Parietal lobe (tissue), 2 donors: ENCODE measurements around the gene LILRB5. TPM values are rescaled to one million over a fixed set of nuclear protein-coding genes. Genes with fewer than 3 reads are reported as not detected.

Experiments used
- small RNA-seq: library from RNA; depleted of rRNA; stranded (forward); fragments of <200 nt; gene quantifications from one replicate; pipeline ENCODE3, GENCODE V24; 2014; ENCODE audit warnings: low replicate concordance
- total RNA-seq: library from RNA; depleted of rRNA; stranded (reverse); fragments of >200 nt; gene quantifications from one replicate; pipeline ENCODE4 v1.2.3, GENCODE V29; 2014

LILRB5 gene
- not detected for total RNA-seq

GRCh38 chr19:54257116-54257480 lies at the start of gene LILRB5:
Gene LILRB5 (minus strand): TSS chr19:54257273. CDS start chr19:54257193, 80 bp downstream.

GRCh38 chr19:54281007-54281728 lies 24.1 kb upstream of the LILRB5 start, which contains the start of gene LILRB2:
Gene LILRB2 (minus strand): TSS chr19:54281110. CDS start chr19:54280496, 614 bp downstream.

GRCh38 chr19:54242646-54243045 lies 14.4 kb downstream of the LILRB5 start, which contains the start of gene LILRA6:
Gene LILRA6 (minus strand): TSS chr19:54242790.

GRCh38 chr19:54222474-54223276 lies 34.4 kb downstream of the LILRB5 start, which contains the start of gene LILRB3:
Gene LILRB3 (minus strand): TSS chr19:54223007. CDS start chr19:54222976, 31 bp downstream.

Small RNA genes within 50 kb of the gene (small RNA-seq; reads per million reads assigned to genes)
- not detected for gene AC245884.12
- not detected for gene MIR4752
- not detected for gene RNU6-1307P

Other genes starting within 250 kb of the LILRB5 start
- gene VSTM1, start 193.4 kb downstream of the LILRB5 start, total RNA-seq, result not detected
- gene TARM1, start 175.9 kb downstream of the LILRB5 start, total RNA-seq, result not detected
- gene OSCAR, start 156.5 kb downstream of the LILRB5 start, total RNA-seq, result not detected
- gene NDUFA3, start 154.4 kb downstream of the LILRB5 start, total RNA-seq, result 8.1 TPM
- gene TFPT, start 141.6 kb downstream of the LILRB5 start, total RNA-seq, result 6.3 TPM
- 31.9 TPM for gene PRPF31, start 141.5 kb downstream of the LILRB5 start, total RNA-seq
- gene CNOT3, start 119.5 kb downstream of the LILRB5 start, total RNA-seq, result 14.1 TPM
- gene LENG1, start 97.6 kb downstream of the LILRB5 start, total RNA-seq, result 4.7 TPM
- gene TMC4, start 84.1 kb downstream of the LILRB5 start, total RNA-seq, result 1.3 TPM
- 26.3 TPM for gene MBOAT7, start 67.7 kb downstream of the LILRB5 start, total RNA-seq
- 26.0 TPM for gene TSEN34, start 66.0 kb downstream of the LILRB5 start, total RNA-seq
- gene RPS9, start 56.4 kb downstream of the LILRB5 start, total RNA-seq, result 935 TPM
- gene LILRB3, start 34.3 kb downstream of the LILRB5 start, total RNA-seq, result not detected
- gene LILRA6, start 14.5 kb downstream of the LILRB5 start, total RNA-seq, result not detected
- not detected for gene LILRB2, start 23.8 kb upstream of the LILRB5 start, total RNA-seq
- 0.63 TPM for gene LILRA5, start 55.9 kb upstream of the LILRB5 start, total RNA-seq
- not detected for gene LILRA4, start 81.9 kb upstream of the LILRB5 start, total RNA-seq
- gene LAIR1, start 107.7 kb upstream of the LILRB5 start, total RNA-seq, result 1.3 TPM
- 64.5 TPM for gene TTYH1, start 158.2 kb upstream of the LILRB5 start, total RNA-seq
- 89.5 TPM for gene LENG8, start 191.9 kb upstream of the LILRB5 start, total RNA-seq
- 3.4 TPM for gene LENG9, start 206.5 kb upstream of the LILRB5 start, total RNA-seq
- not detected for gene CDC42EP5, start 216.0 kb upstream of the LILRB5 start, total RNA-seq
- gene LAIR2, start 245.6 kb upstream of the LILRB5 start, total RNA-seq, result not detected